Omental fat pad (tissue), 4 donors: ENCODE measurements around the gene CACNA1D. TPM values are rescaled to one million over a fixed set of nuclear protein-coding genes. Genes with fewer than 3 reads are reported as not detected.

ENCODE experiments used
- ATAC-seq: fragments of 150-250 bp; one replicate; pipeline ENCODE4 v1.9.1; 2016; ENCODE audit warnings: mild to moderate bottlenecking, moderate library complexity; ENCODE audit not compliant: low FRiP score
- DNase-seq: peaks from one replicate; pipeline ENCODE4 v3.0.0-alpha.2; 2019; ENCODE audit warnings: low spot score
- CTCF ChIP-seq, 3 donors: fragments of 450-650 bp; IDR thresholded peaks; one replicate each; pipeline ENCODE4 v1.5.1; 2016 to 2017; ENCODE audit warnings: antibody characterized with exemption in 3 of 3, mild to moderate bottlenecking in 3 of 3, moderate library complexity in 2 of 3
- total RNA-seq, 4 donors: library from RNA; depleted of rRNA; stranded (reverse); fragments of >200 nt; gene quantifications; one replicate each; pipeline ENCODE4 v1.1.0, GENCODE V29; 2016

CACNA1D gene
- total RNA-seq, 4 donors from 2014 or later: 0.24 to 1.8 (median 0.74) TPM

- no peak for ATAC-seq
- no peak for DNase-seq
- no peak for TF ChIP-seq CTCF (IDR thresholded peaks at IDR 0.05)
Observed at GRCh38 chr3:53641397-53641796, 147.0 kb downstream of the CACNA1D start.

- ATAC-seq: no peak
- no peak for TF ChIP-seq CTCF (IDR thresholded peaks at IDR 0.05)
- no peak for DNase-seq
Observed at GRCh38 chr3:53642211-53642610, 147.8 kb downstream of the CACNA1D start.

- ATAC-seq: no peak
- no peak for TF ChIP-seq CTCF (IDR thresholded peaks at IDR 0.05)
- no peak for DNase-seq
Observed at GRCh38 chr3:53643757-53644156, 149.3 kb downstream of the CACNA1D start.

GRCh38 chr3:53645754-53646153 lies 151.3 kb downstream of the CACNA1D start:
- no peak for ATAC-seq
- TF ChIP-seq CTCF (IDR thresholded peaks at IDR 0.05): no peak
- DNase-seq: no peak

GRCh38 chr3:53646723-53647122 lies 152.3 kb downstream of the CACNA1D start:
- no peak for TF ChIP-seq CTCF (IDR thresholded peaks at IDR 0.05)
- ATAC-seq (no peak), DNase-seq (no peak)

GRCh38 chr3:53649816-53650215 lies 155.4 kb downstream of the CACNA1D start:
- DNase-seq: no peak
- no peak for TF ChIP-seq CTCF (IDR thresholded peaks at IDR 0.05)
- ATAC-seq: no peak

- TF ChIP-seq CTCF (IDR thresholded peaks at IDR 0.05): no peak
- ATAC-seq (no peak), DNase-seq (no peak)
Observed at GRCh38 chr3:53650424-53650823, 156.0 kb downstream of the CACNA1D start.
